DOHH2 (cell line): ENCODE results near the gene YIPF1.

ENCODE experiments used
- H3F3A ChIP-seq: fragments of 200-600 bp; sonication (generic), shearing (Covaris generic); 2 replicates; pipeline ENCODE4 v1.6.0; 2016; ENCODE audit warnings: antibody characterized with exemption, mild to moderate bottlenecking; ENCODE audit not compliant: control insufficient read depth, insufficient read depth
- H3K27ac ChIP-seq: fragments of 200-600 bp; sonication (generic); 2 replicates; pipeline ENCODE4 v1.5.1; 2014; ENCODE audit warnings: low read depth, mild to moderate bottlenecking, low read length, moderate library complexity
- H3K27me3 ChIP-seq: fragments of 200-600 bp; sonication (generic); 2 replicates; pipeline ENCODE4 v1.6.1; 2014; ENCODE audit warnings: mild to moderate bottlenecking, low read length, mixed read lengths; ENCODE audit not compliant: control insufficient read depth
- H3K36me3 ChIP-seq: fragments of 200-600 bp; sonication (generic); 2 replicates; pipeline ENCODE4 v1.6.1; 2014; ENCODE audit warnings: mild to moderate bottlenecking, low read length, moderate library complexity, mixed read lengths; ENCODE audit not compliant: control insufficient read depth
- H3K4me1 ChIP-seq: fragments of 200-600 bp; sonication (generic); 2 replicates; pipeline ENCODE4 v1.6.1; 2014; ENCODE audit warnings: mild to moderate bottlenecking, low read length, mixed read lengths; ENCODE audit not compliant: control insufficient read depth
- H3K4me2 ChIP-seq: fragments of 200-600 bp; sonication (generic); 2 replicates; pipeline ENCODE4 v1.6.0; 2014; ENCODE audit warnings: mild to moderate bottlenecking, low read length, moderate library complexity
- H3K4me3 ChIP-seq: fragments of 200-600 bp; sonication (generic); 2 replicates; pipeline ENCODE4 v1.5.1; 2014; ENCODE audit warnings: mild to moderate bottlenecking, low read length, mixed read lengths
- H3K79me2 ChIP-seq: fragments of 200-600 bp; sonication (generic); 2 replicates; pipeline ENCODE4 v1.6.1; 2014; ENCODE audit warnings: mild to moderate bottlenecking, low read length, mixed read lengths; ENCODE audit not compliant: control insufficient read depth
- H3K9me2 ChIP-seq: fragments of 200-600 bp; sonication (generic); replicated peaks from 2 replicates; pipeline ENCODE4 v1.6.1; 2014; ENCODE audit warnings: mild to moderate bottlenecking, low read length, mixed read lengths; ENCODE audit not compliant: control insufficient read depth
- H3K9me3 ChIP-seq: fragments of 200-600 bp; sonication (generic); 2 replicates; pipeline ENCODE4 v1.6.1; 2014; ENCODE audit warnings: antibody characterized with exemption, low read length, mixed read lengths; ENCODE audit not compliant: control insufficient read depth, insufficient read depth
- H4K20me1 ChIP-seq: fragments of 200-600 bp; sonication (generic); 2 replicates; pipeline ENCODE4 v1.6.0; 2014; ENCODE audit warnings: low read depth, mild to moderate bottlenecking, antibody characterized with exemption, low read length, moderate library complexity; ENCODE audit not compliant: control insufficient read depth, insufficient read depth
- EZH2phosphoT487 ChIP-seq: fragments of 200-600 bp; sonication (generic); IDR thresholded peaks from 2 replicates; pipeline ENCODE4 v1.6.1; 2017; ENCODE audit warnings: borderline replicate concordance, mild to moderate bottlenecking, antibody characterized with exemption, low read length, moderate library complexity, mixed read lengths
- TF ChIP-seq, protein P1 (sequence below): fragments of 200-600 bp; sonication (generic); IDR thresholded peaks from one replicate; pipeline ENCODE4 v1.5.1; 2014; ENCODE audit warnings: antibody characterized with exemption, mild to moderate bottlenecking, low read depth, low read length; ENCODE audit not compliant: poor library complexity, severe bottlenecking

Gene YIPF1

DNA sequence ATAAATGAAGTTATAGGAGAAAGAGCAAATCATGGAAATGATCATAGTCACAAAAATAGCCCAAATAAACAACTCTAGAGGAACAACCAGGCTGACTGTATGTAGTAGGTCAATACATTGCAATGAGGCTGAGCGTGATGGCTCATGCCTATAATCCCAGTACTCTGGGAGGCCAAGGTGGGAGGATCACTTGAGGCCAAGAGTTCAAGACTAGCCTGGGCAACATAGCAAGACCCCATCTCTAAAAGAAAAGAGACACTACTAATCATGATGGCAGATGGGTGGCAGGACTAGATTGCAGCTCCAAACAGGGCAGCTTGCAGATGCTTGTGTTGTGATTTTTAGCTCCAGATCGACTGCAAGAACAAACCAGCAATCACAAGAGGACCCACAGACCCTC is 79.1 kb downstream of the YIPF1 start:
- Histone ChIP-seq H3K36me3 (peaks cover 95% of the 10 kb centered on the region), H3K79me2 (peaks cover 64% of the 10 kb centered on the region)

DNA sequence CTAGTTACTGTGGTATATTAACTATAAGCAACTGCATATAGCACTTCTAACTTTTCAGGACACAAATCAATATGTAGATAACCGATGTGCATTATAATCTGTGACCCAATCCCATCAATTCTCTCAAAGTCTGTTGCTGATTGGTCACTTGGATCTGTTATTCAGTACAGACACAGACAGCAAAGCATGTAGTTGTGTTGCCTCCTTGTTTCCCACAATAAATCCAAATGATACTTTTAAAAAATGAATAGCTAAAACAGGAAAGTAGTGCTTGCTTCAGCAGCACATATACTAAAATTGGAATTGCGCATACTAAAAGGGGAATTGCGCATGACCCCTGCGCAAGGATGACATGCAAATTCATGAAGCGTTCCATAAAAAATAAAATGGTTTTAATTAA is 79.6 kb downstream of the YIPF1 start:
- Histone ChIP-seq H3K27me3 (no peaks in the 10 kb centered on the region), H3F3A (peaks cover 8% of the 10 kb centered on the region; the same call in 1 of the 2 replicates), H3K4me3 (no peak overlapping the region), H4K20me1 (peaks cover 9% of the 10 kb centered on the region; the same call in 1 of the 2 replicates), H3K4me2 (no peak overlapping the region), H3K79me2 (peaks cover 59% of the 10 kb centered on the region), H3K4me1 (no peaks in the 10 kb centered on the region), H3K36me3 (peaks cover 95% of the 10 kb centered on the region), H3K27ac (no peak overlapping the region), H3K9me3 (no peaks in the 10 kb centered on the region), H3K9me2 (no peaks in the 10 kb centered on the region)
- TF ChIP-seq EZH2phosphoT487, result no peak
- TF ChIP-seq, protein P1, sequence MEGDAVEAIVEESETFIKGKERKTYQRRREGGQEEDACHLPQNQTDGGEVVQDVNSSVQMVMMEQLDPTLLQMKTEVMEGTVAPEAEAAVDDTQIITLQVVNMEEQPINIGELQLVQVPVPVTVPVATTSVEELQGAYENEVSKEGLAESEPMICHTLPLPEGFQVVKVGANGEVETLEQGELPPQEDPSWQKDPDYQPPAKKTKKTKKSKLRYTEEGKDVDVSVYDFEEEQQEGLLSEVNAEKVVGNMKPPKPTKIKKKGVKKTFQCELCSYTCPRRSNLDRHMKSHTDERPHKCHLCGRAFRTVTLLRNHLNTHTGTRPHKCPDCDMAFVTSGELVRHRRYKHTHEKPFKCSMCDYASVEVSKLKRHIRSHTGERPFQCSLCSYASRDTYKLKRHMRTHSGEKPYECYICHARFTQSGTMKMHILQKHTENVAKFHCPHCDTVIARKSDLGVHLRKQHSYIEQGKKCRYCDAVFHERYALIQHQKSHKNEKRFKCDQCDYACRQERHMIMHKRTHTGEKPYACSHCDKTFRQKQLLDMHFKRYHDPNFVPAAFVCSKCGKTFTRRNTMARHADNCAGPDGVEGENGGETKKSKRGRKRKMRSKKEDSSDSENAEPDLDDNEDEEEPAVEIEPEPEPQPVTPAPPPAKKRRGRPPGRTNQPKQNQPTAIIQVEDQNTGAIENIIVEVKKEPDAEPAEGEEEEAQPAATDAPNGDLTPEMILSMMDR, result no peak

More for the DNA sequence above, 79.1 kb downstream of the YIPF1 start:
- TF ChIP-seq, protein P1, result no peak
- Histone ChIP-seq H3K4me1 (no peaks in the 10 kb centered on the region), H3K9me3 (no peaks in the 10 kb centered on the region), H3K27me3 (no peaks in the 10 kb centered on the region), H3K9me2 (no peaks in the 10 kb centered on the region), H3K4me2 (no peak overlapping the region), H3K4me3 (no peak overlapping the region), H4K20me1 (peaks cover 9% of the 10 kb centered on the region; the same call in 1 of the 2 replicates), H3F3A (peaks cover 8% of the 10 kb centered on the region; the same call in 1 of the 2 replicates), H3K27ac (no peak overlapping the region)

- no peak overlapping the region for H3K27ac ChIP-seq
- peaks cover 97% of the 10 kb centered on the region for H3K36me3 ChIP-seq
- H3K79me2 ChIP-seq, result peaks cover 40% of the 10 kb centered on the region
- H3K9me2 ChIP-seq, result no peaks in the 10 kb centered on the region
- H3K4me1 ChIP-seq, result no peaks in the 10 kb centered on the region
- peaks cover 5% of the 10 kb centered on the region; the same call in 1 of the 2 replicates for H4K20me1 ChIP-seq
- no peaks in the 10 kb centered on the region for H3K9me3 ChIP-seq
- TF ChIP-seq EZH2phosphoT487, result no peak
- TF ChIP-seq, protein P1, result no peak
- H3K4me2 ChIP-seq, result no peak overlapping the region
- no peaks in the 10 kb centered on the region for H3K27me3 ChIP-seq
- peaks cover 8% of the 10 kb centered on the region; the same call in 1 of the 2 replicates for H3F3A ChIP-seq
- no peak overlapping the region for H3K4me3 ChIP-seq
Observed at GRCh38 chr1:53807916-53808315, 81.7 kb downstream of the YIPF1 start.
